Measurements from ENCODE around the gene THRSP. TPM values are rescaled to one million over a fixed set of nuclear protein-coding genes. Genes with fewer than 3 reads are reported as not detected.

THRSP gene
- total and polyA plus RNA-seq, 2 experiments from 2014 or later, result not detected

- no peak for TF ChIP-seq REST (IDR thresholded peaks at IDR 0.05; ENCODE audit: unreplicated experiment)
- TF ChIP-seq EZH2 (IDR thresholded peaks at IDR 0.05; ENCODE audit: low read depth, unreplicated experiment), result no peak
- TF ChIP-seq STAT1 (IDR thresholded peaks at IDR 0.05; ENCODE audit: unreplicated experiment), result no peak
- no peak for TF ChIP-seq CTCF (conservative IDR thresholded peaks at IDR 0.05; ENCODE audit: low read depth in 2 of 2)
- no peak for TF ChIP-seq POLR2AphosphoS5 (IDR thresholded peaks at IDR 0.05; ENCODE audit: low read depth)
Observed at GRCh38 chr11:78021611-78022010, 42.0 kb upstream of the THRSP start (continued).

GRCh38 chr11:78022397-78023396, 41.0 kb upstream of the THRSP start, which contains the start of gene KCTD14:
Gene KCTD14 (minus strand): TSS chr11:78023276. CDS start chr11:78023249, 27 bp downstream.
- Histone ChIP-seq H3K9me2 (ENCODE audit: insufficient read depth) (no peaks in the 10 kb centered on the region), H2AFZ (peak within 1 kb of the TSS; percentile 93)
- peak; percentile 92 for ATAC-seq
- TF ChIP-seq ZNF462 (CRISPR knock-in tag; IDR thresholded peaks at IDR 0.05) (no peak), REST (IDR thresholded peaks at IDR 0.05; ENCODE audit: unreplicated experiment) (peak; percentile 43), NANOG (IDR thresholded peaks at IDR 0.05; ENCODE audit: borderline replicate concordance) (no peak)

More at GRCh38 chr11:78022397-78023396, 41.0 kb upstream of the THRSP start, which contains the start of gene KCTD14:
- peak within 1 kb of the TSS; percentile 84; the same call in 1 of the 2 replicates for H3K27ac ChIP-seq (ENCODE audit: low read depth)
- H4K20me1 ChIP-seq (replicated peaks; ENCODE audit: insufficient read depth), result no peaks in the 10 kb centered on the region
- peaks cover 3% of the 10 kb centered on the region for H3K9me3 Mint-ChIP-seq
- peaks cover 19% of the 10 kb centered on the region for H3K4me1 Mint-ChIP-seq
- H3K27me3 Mint-ChIP-seq (ENCODE audit: insufficient read depth, low read depth, poor library complexity), result no peaks in the 10 kb centered on the region
- peak; percentile 79 for DNase-seq (ENCODE audit: low spot score)
- peaks cover 9% of the 10 kb centered on the region for H3F3A ChIP-seq (replicated peaks; ENCODE audit: low read depth)
- peak within 1 kb of the TSS; percentile 61 for H3K27ac Mint-ChIP-seq
- H3K4me3 Mint-ChIP-seq, result peak within 1 kb of the TSS; percentile 85
- peak within 1 kb of the TSS; percentile 88 for H3K4me2 ChIP-seq
- H3K36me3 Mint-ChIP-seq (ENCODE audit: low read depth), result no peaks in the 10 kb centered on the region
- H3K36me3 ChIP-seq (ENCODE audit: insufficient read depth), result no peaks in the 10 kb centered on the region
- peaks cover 7% of the 10 kb centered on the region; the same call in 1 of the 2 replicates for H3K4me1 ChIP-seq (ENCODE audit: insufficient read depth)
- H3K4me3 ChIP-seq, result peak within 1 kb of the TSS; percentile 71
- H3K79me2 ChIP-seq (replicated peaks; ENCODE audit: insufficient read depth), result no peaks in the 10 kb centered on the region; the same call in 1 of the 2 replicates
- H3K27me3 ChIP-seq (ENCODE audit: insufficient read depth), result no peaks in the 10 kb centered on the region
